Measurements from ENCODE around the gene MAP1LC3A.

Gene MAP1LC3A

DNA sequence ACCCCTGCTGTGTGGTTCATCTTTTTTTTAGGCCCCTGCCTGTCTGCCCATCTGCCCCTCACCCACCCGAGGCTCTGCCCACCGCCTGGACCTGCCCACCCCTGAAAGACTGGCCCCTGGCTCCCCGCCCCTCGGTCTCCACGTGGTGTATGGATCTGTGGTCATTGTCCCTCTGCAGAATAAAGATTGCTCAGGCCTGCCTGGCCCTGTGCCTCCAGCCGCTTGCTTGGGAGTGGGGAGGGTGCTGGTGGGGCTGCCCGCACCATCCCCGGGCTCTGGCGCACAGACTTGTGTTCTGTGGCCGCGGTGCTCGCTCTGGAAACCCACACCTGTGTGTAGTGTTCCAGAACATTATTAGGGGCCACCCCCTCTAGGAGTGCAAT is 1.6 kb downstream of the MAP1LC3A start:
- H3K9me3 ChIP-seq (ENCODE audit: insufficient read depth, low read length, severe bottlenecking) = no peaks in the 10 kb centered on the region
- no peak for DNase-seq
- no peak overlapping the region for H3K27ac ChIP-seq (ENCODE audit: low read length)
- H3K36me3 ChIP-seq (ENCODE audit: insufficient read depth, low read length) = peaks cover 40% of the 10 kb centered on the region
- H3K27me3 ChIP-seq (ENCODE audit: insufficient read depth, low read length, poor library complexity) = no peaks in the 10 kb centered on the region
- no peaks in the 10 kb centered on the region for H4K20me1 ChIP-seq (ENCODE audit: insufficient read depth, low read length)
- ATAC-seq (ENCODE audit: insufficient read depth, low read depth) = no peak
- TF ChIP-seq EZH2 (IDR thresholded peaks at IDR 0.05; ENCODE audit: borderline replicate concordance, low read depth, low read length, severe bottlenecking) = no peak
- TF ChIP-seq, protein P1, sequence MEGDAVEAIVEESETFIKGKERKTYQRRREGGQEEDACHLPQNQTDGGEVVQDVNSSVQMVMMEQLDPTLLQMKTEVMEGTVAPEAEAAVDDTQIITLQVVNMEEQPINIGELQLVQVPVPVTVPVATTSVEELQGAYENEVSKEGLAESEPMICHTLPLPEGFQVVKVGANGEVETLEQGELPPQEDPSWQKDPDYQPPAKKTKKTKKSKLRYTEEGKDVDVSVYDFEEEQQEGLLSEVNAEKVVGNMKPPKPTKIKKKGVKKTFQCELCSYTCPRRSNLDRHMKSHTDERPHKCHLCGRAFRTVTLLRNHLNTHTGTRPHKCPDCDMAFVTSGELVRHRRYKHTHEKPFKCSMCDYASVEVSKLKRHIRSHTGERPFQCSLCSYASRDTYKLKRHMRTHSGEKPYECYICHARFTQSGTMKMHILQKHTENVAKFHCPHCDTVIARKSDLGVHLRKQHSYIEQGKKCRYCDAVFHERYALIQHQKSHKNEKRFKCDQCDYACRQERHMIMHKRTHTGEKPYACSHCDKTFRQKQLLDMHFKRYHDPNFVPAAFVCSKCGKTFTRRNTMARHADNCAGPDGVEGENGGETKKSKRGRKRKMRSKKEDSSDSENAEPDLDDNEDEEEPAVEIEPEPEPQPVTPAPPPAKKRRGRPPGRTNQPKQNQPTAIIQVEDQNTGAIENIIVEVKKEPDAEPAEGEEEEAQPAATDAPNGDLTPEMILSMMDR (IDR thresholded peaks at IDR 0.05; ENCODE audit: borderline replicate concordance, extremely low read depth, low read length, poor library complexity, severe bottlenecking) = no peak
- no peaks in the 10 kb centered on the region for H3K4me1 ChIP-seq (ENCODE audit: insufficient read depth, low read length)
- no peak overlapping the region for H3K4me2 ChIP-seq (ENCODE audit: insufficient read depth, low read length)
- H3K9ac ChIP-seq (ENCODE audit: low read depth, low read length) = no peak overlapping the region
- H3K4me3 ChIP-seq (ENCODE audit: low read depth in 1 of 2, low read length in 2 of 2) = no peak overlapping the region
- H2AFZ ChIP-seq (ENCODE audit: low read depth, low read length) = no peak overlapping the region
- H3K79me2 ChIP-seq (ENCODE audit: insufficient read depth, low read length) = no peaks in the 10 kb centered on the region

GRCh38 chr20:34560614-34561013 is 2.1 kb downstream of the MAP1LC3A start:
- H3K27me3 ChIP-seq (ENCODE audit: insufficient read depth, low read length, poor library complexity) = no peaks in the 10 kb centered on the region
- H3K79me2 ChIP-seq (ENCODE audit: insufficient read depth, low read length) = no peaks in the 10 kb centered on the region
- no peak for DNase-seq
- no peak overlapping the region for H2AFZ ChIP-seq (ENCODE audit: low read depth, low read length)
- H3K4me2 ChIP-seq (ENCODE audit: insufficient read depth, low read length) = no peak overlapping the region
- H3K4me1 ChIP-seq (ENCODE audit: insufficient read depth, low read length) = no peaks in the 10 kb centered on the region
- peaks cover 43% of the 10 kb centered on the region for H3K36me3 ChIP-seq (ENCODE audit: insufficient read depth, low read length)
- H3K9ac ChIP-seq (ENCODE audit: low read depth, low read length) = no peak overlapping the region
- peaks cover 1% of the 10 kb centered on the region; the same call in 1 of the 2 replicates for H4K20me1 ChIP-seq (ENCODE audit: insufficient read depth, low read length)
- no peak overlapping the region for H3K27ac ChIP-seq (ENCODE audit: low read length)
- TF ChIP-seq, protein P1 (IDR thresholded peaks at IDR 0.05; ENCODE audit: borderline replicate concordance, extremely low read depth, low read length, poor library complexity, severe bottlenecking) = no peak
- no peak for TF ChIP-seq EZH2 (IDR thresholded peaks at IDR 0.05; ENCODE audit: borderline replicate concordance, low read depth, low read length, severe bottlenecking)
- no peak for ATAC-seq (ENCODE audit: insufficient read depth, low read depth)
- H3K4me3 ChIP-seq (ENCODE audit: low read depth in 1 of 2, low read length in 2 of 2) = no peak overlapping the region
- H3K9me3 ChIP-seq (ENCODE audit: insufficient read depth, low read length, severe bottlenecking) = no peaks in the 10 kb centered on the region

DNA sequence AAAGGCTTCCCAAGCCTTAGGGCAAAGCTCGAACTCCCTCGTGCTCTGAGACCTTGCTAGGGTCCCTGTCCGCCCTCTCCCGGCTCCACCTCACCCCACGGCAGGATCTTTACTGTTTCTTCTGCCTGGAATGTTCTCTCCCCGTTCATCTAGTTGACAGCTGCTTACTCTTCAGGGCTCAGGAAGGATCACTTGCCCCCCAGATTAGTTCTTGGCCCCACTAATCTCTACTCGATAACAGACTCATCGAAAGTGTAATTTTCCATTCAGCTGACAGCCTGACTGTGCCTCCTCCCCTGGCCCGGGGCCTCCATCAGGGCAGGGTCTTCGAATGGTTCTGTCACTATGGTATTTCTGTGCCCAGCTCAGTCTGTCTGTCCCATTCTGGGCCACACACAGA is 3.1 kb downstream of the MAP1LC3A start:
- no peaks in the 10 kb centered on the region for H3K79me2 ChIP-seq (ENCODE audit: insufficient read depth, low read length)

More for the DNA sequence above, 3.1 kb downstream of the MAP1LC3A start:
- H2AFZ ChIP-seq (ENCODE audit: low read depth, low read length) = no peak overlapping the region
- H3K4me3 ChIP-seq (ENCODE audit: low read depth in 1 of 2, low read length in 2 of 2) = no peak overlapping the region
- H3K36me3 ChIP-seq (ENCODE audit: insufficient read depth, low read length) = peaks cover 53% of the 10 kb centered on the region
- no peak for TF ChIP-seq EZH2 (IDR thresholded peaks at IDR 0.05; ENCODE audit: borderline replicate concordance, low read depth, low read length, severe bottlenecking)
- TF ChIP-seq, protein P1 (IDR thresholded peaks at IDR 0.05; ENCODE audit: borderline replicate concordance, extremely low read depth, low read length, poor library complexity, severe bottlenecking) = no peak
- peaks cover 4% of the 10 kb centered on the region; the same call in 1 of the 2 replicates for H4K20me1 ChIP-seq (ENCODE audit: insufficient read depth, low read length)
- ATAC-seq (ENCODE audit: insufficient read depth, low read depth) (no peak), DNase-seq (no peak)
- H3K27me3 ChIP-seq (ENCODE audit: insufficient read depth, low read length, poor library complexity) = no peaks in the 10 kb centered on the region
- no peaks in the 10 kb centered on the region for H3K9me3 ChIP-seq (ENCODE audit: insufficient read depth, low read length, severe bottlenecking)
- no peak overlapping the region for H3K4me2 ChIP-seq (ENCODE audit: insufficient read depth, low read length)
- H3K27ac ChIP-seq (ENCODE audit: low read length) = no peak overlapping the region
- no peak overlapping the region for H3K9ac ChIP-seq (ENCODE audit: low read depth, low read length)
- H3K4me1 ChIP-seq (ENCODE audit: insufficient read depth, low read length) = no peaks in the 10 kb centered on the region
